Activated T-cell treated with anti-CD3 and anti-CD28 coated beads, Interleukin-2, amount 50 U/mL, for 24 hours (primary cell): Measurements from ENCODE around the gene PDE11A.
A peak's percentile ranks its signal among the peaks of the same experiment; 100 is the strongest.

Experiments
- DNase-seq: peaks from one replicate; pipeline ENCODE4 v3.0.0-alpha.2; 2020
- H3K27ac Mint-ChIP-seq: 2 replicates; pipeline ENCODE4 v1.8.0; 2020; ENCODE audit warnings: mild to moderate bottlenecking, mixed read lengths
- H3K27me3 Mint-ChIP-seq: 2 replicates; pipeline ENCODE4 v1.8.0; 2020; ENCODE audit warnings: mixed read lengths
- H3K36me3 Mint-ChIP-seq: 2 replicates; pipeline ENCODE4 v1.8.0; 2020; ENCODE audit warnings: low read depth, mixed read lengths
- H3K4me1 Mint-ChIP-seq: 2 replicates; pipeline ENCODE4 v1.8.0; 2020; ENCODE audit warnings: low read depth, mixed read lengths
- H3K4me3 Mint-ChIP-seq: 2 replicates; pipeline ENCODE4 v1.8.0; 2020; ENCODE audit warnings: mild to moderate bottlenecking, moderate library complexity, mixed read lengths
- H3K9me3 Mint-ChIP-seq: 2 replicates; pipeline ENCODE4 v1.8.0; 2020; ENCODE audit warnings: mixed read lengths

The PDE11A gene

GRCh38 chr2:177906041-177906718, 166.4 kb downstream of the PDE11A start:
- H3K9me3 Mint-ChIP-seq, result no peaks in the 10 kb centered on the region
- H3K4me3 Mint-ChIP-seq, result no peak overlapping the region
- H3K36me3 Mint-ChIP-seq, result no peaks in the 10 kb centered on the region
- peak; percentile 71 for DNase-seq
- H3K4me1 Mint-ChIP-seq, result peaks cover 2% of the 10 kb centered on the region
- H3K27me3 Mint-ChIP-seq, result peaks cover 3% of the 10 kb centered on the region
- H3K27ac Mint-ChIP-seq, result no peak overlapping the region

GRCh38 chr2:177905640-177906039, 166.9 kb downstream of the PDE11A start:
- no peak overlapping the region for H3K4me3 Mint-ChIP-seq
- no peak overlapping the region for H3K27ac Mint-ChIP-seq
- DNase-seq, result no peak
- H3K9me3 Mint-ChIP-seq, result no peaks in the 10 kb centered on the region
- peaks cover 3% of the 10 kb centered on the region for H3K27me3 Mint-ChIP-seq
- peaks cover 2% of the 10 kb centered on the region for H3K4me1 Mint-ChIP-seq
- H3K36me3 Mint-ChIP-seq, result no peaks in the 10 kb centered on the region

- H3K27me3 Mint-ChIP-seq, result peaks cover 3% of the 10 kb centered on the region
- H3K4me3 Mint-ChIP-seq, result no peak overlapping the region
- no peak overlapping the region for H3K27ac Mint-ChIP-seq
- no peaks in the 10 kb centered on the region for H3K36me3 Mint-ChIP-seq
- DNase-seq, result no peak
- no peaks in the 10 kb centered on the region for H3K4me1 Mint-ChIP-seq
- H3K9me3 Mint-ChIP-seq, result no peaks in the 10 kb centered on the region
These were observed 170.0 kb downstream of the PDE11A start for GRCh38 chr2:177902395-177903163.

GRCh38 chr2:177900082-177900481, 172.5 kb downstream of the PDE11A start:
- DNase-seq, result no peak
- Mint-ChIP-seq H3K4me1 (no peaks in the 10 kb centered on the region), H3K27me3 (peaks cover 3% of the 10 kb centered on the region), H3K36me3 (no peaks in the 10 kb centered on the region), H3K4me3 (no peak overlapping the region), H3K9me3 (no peaks in the 10 kb centered on the region), H3K27ac (no peak overlapping the region)

- H3K9me3 Mint-ChIP-seq, result no peaks in the 10 kb centered on the region
- no peaks in the 10 kb centered on the region for H3K4me1 Mint-ChIP-seq
- no peak overlapping the region for H3K27ac Mint-ChIP-seq
- no peak for DNase-seq
- no peaks in the 10 kb centered on the region for H3K36me3 Mint-ChIP-seq
- H3K4me3 Mint-ChIP-seq, result no peak overlapping the region
- H3K27me3 Mint-ChIP-seq, result peaks cover 7% of the 10 kb centered on the region
These were observed 175.3 kb downstream of the PDE11A start for GRCh38 chr2:177897278-177897677.

GRCh38 chr2:177896587-177896986, 176.0 kb downstream of the PDE11A start:
- Mint-ChIP-seq H3K4me1 (no peaks in the 10 kb centered on the region), H3K4me3 (no peak overlapping the region), H3K27ac (no peak overlapping the region), H3K9me3 (no peaks in the 10 kb centered on the region), H3K36me3 (no peaks in the 10 kb centered on the region), H3K27me3 (peaks cover 7% of the 10 kb centered on the region)
- DNase-seq, result no peak

GRCh38 chr2:177894546-177894945, 178.0 kb downstream of the PDE11A start:
- Mint-ChIP-seq H3K27me3 (peaks cover 7% of the 10 kb centered on the region), H3K27ac (no peak overlapping the region), H3K36me3 (no peaks in the 10 kb centered on the region), H3K4me1 (no peaks in the 10 kb centered on the region), H3K4me3 (no peak overlapping the region), H3K9me3 (no peaks in the 10 kb centered on the region)
- DNase-seq, result no peak

GRCh38 chr2:177893880-177894279, 178.7 kb downstream of the PDE11A start:
- Mint-ChIP-seq H3K27ac (no peak overlapping the region), H3K27me3 (peaks cover 7% of the 10 kb centered on the region), H3K4me3 (no peak overlapping the region), H3K4me1 (no peaks in the 10 kb centered on the region), H3K36me3 (no peaks in the 10 kb centered on the region), H3K9me3 (no peaks in the 10 kb centered on the region)
- no peak for DNase-seq

- no peak for DNase-seq
- Mint-ChIP-seq H3K4me1 (no peaks in the 10 kb centered on the region), H3K36me3 (no peaks in the 10 kb centered on the region), H3K27me3 (peaks cover 7% of the 10 kb centered on the region), H3K4me3 (no peak overlapping the region), H3K27ac (no peak overlapping the region), H3K9me3 (no peaks in the 10 kb centered on the region)
These were observed 181.0 kb downstream of the PDE11A start for GRCh38 chr2:177891533-177891932.

GRCh38 chr2:177889818-177890460, 182.6 kb downstream of the PDE11A start:
- Mint-ChIP-seq H3K36me3 (no peaks in the 10 kb centered on the region), H3K27me3 (peaks cover 7% of the 10 kb centered on the region), H3K4me3 (no peak overlapping the region), H3K9me3 (no peaks in the 10 kb centered on the region), H3K4me1 (no peaks in the 10 kb centered on the region), H3K27ac (no peak overlapping the region)
- DNase-seq, result no peak

GRCh38 chr2:177888581-177888980, 184.0 kb downstream of the PDE11A start:
- Mint-ChIP-seq H3K27me3 (no peaks in the 10 kb centered on the region), H3K9me3 (no peaks in the 10 kb centered on the region), H3K27ac (no peak overlapping the region), H3K36me3 (no peaks in the 10 kb centered on the region), H3K4me1 (no peaks in the 10 kb centered on the region), H3K4me3 (no peak overlapping the region)
- DNase-seq, result no peak

GRCh38 chr2:177887722-177888121, 184.9 kb downstream of the PDE11A start:
- no peak overlapping the region for H3K27ac Mint-ChIP-seq
- no peak for DNase-seq
- no peaks in the 10 kb centered on the region for H3K4me1 Mint-ChIP-seq
- no peaks in the 10 kb centered on the region for H3K9me3 Mint-ChIP-seq
- H3K4me3 Mint-ChIP-seq, result no peak overlapping the region
- H3K36me3 Mint-ChIP-seq, result no peaks in the 10 kb centered on the region
- no peaks in the 10 kb centered on the region for H3K27me3 Mint-ChIP-seq

- no peaks in the 10 kb centered on the region for H3K27me3 Mint-ChIP-seq
- H3K9me3 Mint-ChIP-seq, result no peaks in the 10 kb centered on the region
- no peak overlapping the region for H3K4me3 Mint-ChIP-seq
- no peak for DNase-seq
- H3K27ac Mint-ChIP-seq, result no peak overlapping the region
- no peaks in the 10 kb centered on the region for H3K36me3 Mint-ChIP-seq
- H3K4me1 Mint-ChIP-seq, result no peaks in the 10 kb centered on the region
These were observed 185.8 kb downstream of the PDE11A start for GRCh38 chr2:177886824-177887223.

- DNase-seq, result no peak
- H3K36me3 Mint-ChIP-seq, result no peaks in the 10 kb centered on the region
- no peak overlapping the region for H3K27ac Mint-ChIP-seq
- H3K27me3 Mint-ChIP-seq, result no peaks in the 10 kb centered on the region
- no peaks in the 10 kb centered on the region for H3K4me1 Mint-ChIP-seq
- no peak overlapping the region for H3K4me3 Mint-ChIP-seq
- no peaks in the 10 kb centered on the region for H3K9me3 Mint-ChIP-seq
These were observed 186.6 kb downstream of the PDE11A start for GRCh38 chr2:177885828-177886466.

- no peak for DNase-seq
- H3K4me3 Mint-ChIP-seq, result no peak overlapping the region
- H3K36me3 Mint-ChIP-seq, result no peaks in the 10 kb centered on the region
- no peaks in the 10 kb centered on the region for H3K4me1 Mint-ChIP-seq
- no peak overlapping the region for H3K27ac Mint-ChIP-seq
- H3K9me3 Mint-ChIP-seq, result no peaks in the 10 kb centered on the region
- no peaks in the 10 kb centered on the region for H3K27me3 Mint-ChIP-seq
These were observed 189.4 kb downstream of the PDE11A start for GRCh38 chr2:177883177-177883576.
